ENCODE measurements around the gene UNC13D. TPM values are rescaled to one million over a fixed set of nuclear protein-coding genes. Genes with fewer than 3 reads are reported as not detected.
A peak's percentile ranks its signal among the peaks of the same experiment; 100 is the strongest.

Gene UNC13D
- total RNA-seq, 1 donor from 2014 or later, result 32.7 TPM

GRCh38 chr17:75849279-75849646 lies 5.1 kb upstream of the UNC13D start:
- no peak for TF ChIP-seq CTCF (IDR thresholded peaks at IDR 0.05)
- no peak for TF ChIP-seq POLR2AphosphoS5 (IDR thresholded peaks at IDR 0.05; ENCODE audit: insufficient read depth in 1 of 2, low read depth in 1 of 2)
- TF ChIP-seq POLR2A (IDR thresholded peaks at IDR 0.05), result no peak
- intact Hi-C loops (cut with DNase I), result loop anchor here (5.0 kb wide), 2 partner anchors 43 to 72 kb away; a partner anchor contains a TSS
- Histone ChIP-seq H3K9me3 (no peaks in the 10 kb centered on the region), H3K27ac (peak overlapping the region; percentile 12), H3K36me3 (peaks cover 8 to 60% of the 10 kb centered on the region in 2 donors), H3K4me1 (peaks cover 80% of the 10 kb centered on the region), H3K4me3 (no peak overlapping the region), H3K27me3 (no peaks in the 10 kb centered on the region)
- DNase-seq (ENCODE audit: extremely low spot score in 2 of 2), result no peak

- H3K4me3 ChIP-seq, result no peak overlapping the region
- TF ChIP-seq POLR2A (IDR thresholded peaks at IDR 0.05) (no peak), POLR2AphosphoS5 (IDR thresholded peaks at IDR 0.05; ENCODE audit: insufficient read depth in 1 of 2, low read depth in 1 of 2) (peak; percentile 57 to 70), CTCF (IDR thresholded peaks at IDR 0.05) (peak; percentile 11 to 45 (median 15))
- H3K36me3 ChIP-seq, result peaks cover 8 to 60% of the 10 kb centered on the region in 2 donors
- H3K27ac ChIP-seq, result peak overlapping the region; percentile 12
- no peaks in the 10 kb centered on the region for H3K9me3 ChIP-seq
- intact Hi-C loops (cut with DNase I), result loop anchor here (5.0 kb wide), 2 partner anchors 44 to 71 kb away; a partner anchor contains a TSS
- H3K27me3 ChIP-seq, result no peaks in the 10 kb centered on the region
- no peak for DNase-seq (ENCODE audit: extremely low spot score in 2 of 2)
- peaks cover 76% of the 10 kb centered on the region for H3K4me1 ChIP-seq
Measured at GRCh38 chr17:75848523-75849278, 4.5 kb upstream of the UNC13D start.

- intact Hi-C loops (cut with DNase I), result loop anchor here (5.0 kb wide), 2 partner anchors 44 to 71 kb away; a partner anchor contains a TSS
- Histone ChIP-seq H3K36me3 (peaks cover 8 to 60% of the 10 kb centered on the region in 2 donors), H3K4me3 (no peak overlapping the region), H3K9me3 (no peaks in the 10 kb centered on the region), H3K27me3 (no peaks in the 10 kb centered on the region), H3K27ac (peak overlapping the region; percentile 93), H3K4me1 (peaks cover 67% of the 10 kb centered on the region)
- no peak for DNase-seq (ENCODE audit: extremely low spot score in 2 of 2)
- no peak for TF ChIP-seq POLR2A (IDR thresholded peaks at IDR 0.05)
- no peak for TF ChIP-seq CTCF (IDR thresholded peaks at IDR 0.05)
- TF ChIP-seq POLR2AphosphoS5 (IDR thresholded peaks at IDR 0.05; ENCODE audit: insufficient read depth in 1 of 2, low read depth in 1 of 2), result no peak
Measured at GRCh38 chr17:75847614-75848522, 3.7 kb upstream of the UNC13D start.

GRCh38 chr17:75846692-75847613 lies 2.7 kb upstream of the UNC13D start:
- H3K4me1 ChIP-seq, result peaks cover 60% of the 10 kb centered on the region
- peak in 1 of 2 donors; percentile 16 for TF ChIP-seq POLR2AphosphoS5 (IDR thresholded peaks at IDR 0.05; ENCODE audit: insufficient read depth in 1 of 2, low read depth in 1 of 2)
- TF ChIP-seq CTCF (IDR thresholded peaks at IDR 0.05), result no peak
- no peak for DNase-seq (ENCODE audit: extremely low spot score in 2 of 2)
- no peak overlapping the region for H3K4me3 ChIP-seq
- H3K27me3 ChIP-seq, result no peaks in the 10 kb centered on the region
- intact Hi-C loops (cut with DNase I), result loop anchor here (5.0 kb wide), 2 partner anchors 45 to 70 kb away; a partner anchor contains a TSS
- no peaks in the 10 kb centered on the region for H3K9me3 ChIP-seq
- peaks cover 8 to 54% of the 10 kb centered on the region in 2 donors for H3K36me3 ChIP-seq
- peak overlapping the region; percentile 93 for H3K27ac ChIP-seq
